AG04449 (cell line): Measurements from ENCODE around the gene ACKR4.

ENCODE experiments used
- CTCF ChIA-PET: fragments of 350-600 bp; formaldehyde crosslinking; extraction: SDS; loops from one replicate; lab custom pipeline; 2021; ENCODE audit warnings: antibody characterized with exemption; lab: Yijun Ruan, JAX
- POLR2A ChIA-PET: fragments of 400-600, 350-600 bp; formaldehyde crosslinking; extraction: SDS; loops from one replicate; lab custom pipeline; 2020; ENCODE audit warnings: antibody characterized with exemption, inconsistent platforms; lab: Yijun Ruan, JAX
- DNase-seq: peaks from one replicate; pipeline ENCODE4 v3.0.0-alpha.2; 2010; ENCODE audit warnings: low read depth, low spot score
- H3K4me3 ChIP-seq: 2 replicates; pipeline ENCODE4 v1.5.1; 2011; ENCODE audit warnings: low read depth, mild to moderate bottlenecking, control low read depth, low read length
- CTCF ChIP-seq: IDR thresholded peaks from one replicate; pipeline ENCODE4 v1.5.1; 2011; ENCODE audit warnings: mild to moderate bottlenecking, moderate library complexity, low read length, control low read depth, inconsistent platforms; ENCODE audit not compliant: insufficient read depth; ENCODE audit errors: missing control alignments

Gene ACKR4

DNA sequence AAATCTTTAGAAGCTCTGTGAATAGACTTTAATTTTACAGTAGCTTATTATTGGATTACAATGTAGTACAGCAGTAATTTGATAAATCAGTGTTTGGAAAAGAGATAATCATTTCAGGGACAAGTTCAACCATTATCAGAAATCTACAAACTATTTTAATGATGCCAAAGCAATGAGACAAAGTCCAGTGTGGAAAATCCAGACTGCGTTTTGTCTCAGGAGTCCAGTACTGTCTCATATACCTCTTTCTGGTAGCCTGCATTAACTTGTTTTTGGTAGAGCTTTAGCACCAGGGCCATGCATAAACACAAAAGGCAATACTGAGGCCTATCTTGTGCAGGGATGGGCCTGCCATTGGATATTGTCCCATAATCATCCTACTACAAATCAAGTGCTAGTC lies 19.7 kb downstream of the ACKR4 start:
- ChIA-PET POLR2A (no interaction called here), CTCF (interaction anchor here (0.8 to 0.9 kb wide), 3 partner anchors 26 to 81 kb away, joined by 3 read pairs; no protein-coding TSS in a partner anchor)
- DNase-seq, result no peak
- H3K4me3 ChIP-seq, result no peak overlapping the region
- TF ChIP-seq CTCF, result no peak

GRCh38 chr3:132622148-132622547 lies 25.1 kb downstream of the ACKR4 start:
- no peak for DNase-seq
- H3K4me3 ChIP-seq, result no peak overlapping the region
- POLR2A ChIA-PET, result no interaction called here
- TF ChIP-seq CTCF, result no peak
- CTCF ChIA-PET, result no interaction called here

GRCh38 chr3:132622761-132623160 lies 25.7 kb downstream of the ACKR4 start:
- CTCF ChIA-PET, result interaction anchor here (1.4 kb wide), 2 partner anchors 20 to 87 kb away, joined by 4 read pairs; no protein-coding TSS in a partner anchor
- POLR2A ChIA-PET, result no interaction called here
- DNase-seq, result no peak
- no peak overlapping the region for H3K4me3 ChIP-seq
- TF ChIP-seq CTCF, result no peak

GRCh38 chr3:132623646-132624045 lies 26.6 kb downstream of the ACKR4 start:
- no peak for TF ChIP-seq CTCF
- no peak overlapping the region for H3K4me3 ChIP-seq
- ChIA-PET CTCF (interaction anchor here (0.9 to 1.4 kb wide), 3 partner anchors 19 to 97 kb away, joined by 3 to 4 read pairs (median 4); no protein-coding TSS in a partner anchor), POLR2A (interaction anchor here (0.6 kb wide), 1 partner anchor 37 kb away, joined by 3 read pairs; no protein-coding TSS in a partner anchor)
- no peak for DNase-seq

DNA sequence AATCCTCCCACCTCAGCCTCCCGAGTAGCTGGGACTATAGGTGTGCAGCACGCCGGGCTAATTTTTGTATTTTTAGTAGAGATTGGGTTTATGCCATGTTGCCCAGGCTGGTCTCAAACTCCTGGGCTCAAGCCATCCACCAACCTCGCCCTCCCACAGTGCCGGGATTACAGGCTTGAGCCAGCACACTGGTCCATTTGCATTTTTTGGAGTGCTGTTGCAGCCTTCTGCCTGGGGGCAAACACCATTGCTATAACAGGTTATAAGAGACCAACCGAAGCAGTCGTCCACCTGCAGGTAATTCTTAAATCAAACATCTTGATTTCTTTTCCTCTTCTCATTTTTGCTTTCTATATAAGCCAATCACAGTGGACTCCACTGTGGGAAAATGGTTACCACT lies 27.7 kb downstream of the ACKR4 start:
- CTCF ChIA-PET, result interaction anchor here (1.3 kb wide), 1 partner anchor 76 kb away, joined by 3 read pairs; no protein-coding TSS in a partner anchor
- no peak overlapping the region for H3K4me3 ChIP-seq
- DNase-seq, result no peak
- no peak for TF ChIP-seq CTCF
- POLR2A ChIA-PET, result no interaction called here

- no peak for TF ChIP-seq CTCF
- DNase-seq, result no peak
- no peak overlapping the region for H3K4me3 ChIP-seq
- ChIA-PET CTCF (interaction anchor here (1.0 to 3.3 kb wide), 4 partner anchors 14 to 90 kb away, joined by 3 to 23 read pairs (median 4); no protein-coding TSS in a partner anchor), POLR2A (interaction anchor here (0.9 kb wide), 1 partner anchor 77 kb away, joined by 3 read pairs; no protein-coding TSS in a partner anchor)
Measured at GRCh38 chr3:132625613-132626012, 28.5 kb downstream of the ACKR4 start.
